ENCODE data around the gene KISS1R.
"Not testable (repeated sequence)": the region's sequence is repeated elsewhere in the genome, so short reads cannot be mapped to it uniquely, and the experiment has no call there.

The KISS1R gene

DNA sequence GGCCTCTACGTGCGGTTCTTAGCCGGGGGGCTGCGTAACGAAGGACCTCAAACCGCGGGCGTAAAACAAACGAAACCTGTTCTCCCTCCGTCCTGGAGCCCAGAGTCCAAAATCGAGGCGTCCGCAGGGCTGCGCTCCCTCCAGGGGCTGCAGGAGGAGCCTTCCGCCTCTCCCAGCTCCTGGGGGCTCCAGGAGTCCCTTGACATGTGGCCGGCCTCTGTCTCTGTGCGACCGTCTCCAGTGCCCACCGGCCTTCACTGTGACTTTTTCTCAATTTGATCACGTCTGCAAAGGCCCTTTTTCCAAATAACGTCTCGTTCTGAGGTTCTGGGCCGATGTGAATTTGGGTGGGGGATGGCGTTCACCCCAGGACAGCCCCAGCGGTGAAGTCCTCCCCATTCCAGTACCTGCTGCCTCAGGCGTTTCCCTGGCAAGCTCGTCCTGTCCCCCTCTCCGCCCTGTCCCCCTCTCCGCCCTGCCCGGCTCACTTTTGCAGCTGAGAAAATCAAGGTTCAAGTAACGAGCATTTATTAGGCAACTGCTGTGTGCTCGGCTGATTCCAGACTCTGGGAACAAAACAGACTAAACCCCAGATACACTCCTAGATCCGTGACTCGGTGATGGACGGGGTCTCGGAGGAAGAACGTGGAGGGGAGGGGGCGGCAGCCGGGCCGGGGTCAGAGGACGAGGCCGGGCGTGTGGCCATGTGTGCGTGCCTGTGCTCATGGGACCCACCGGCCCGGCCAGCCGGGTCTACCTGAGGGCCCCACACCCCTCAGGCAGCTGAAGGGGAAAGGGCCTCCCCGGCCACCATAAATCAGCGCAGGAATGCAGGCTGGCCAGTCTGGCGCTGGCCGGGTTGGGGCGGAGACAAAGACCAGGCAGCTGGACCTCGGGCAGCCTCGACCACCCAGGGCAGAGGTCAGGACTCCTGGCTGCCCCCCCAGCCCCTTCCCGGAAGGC, 39.0 kb downstream of the KISS1R start:
- no peak for DNase-seq

GRCh38 chr19:956766-957440, 39.8 kb downstream of the KISS1R start:
- no peak for DNase-seq

- not testable (repeated sequence) for DNase-seq
Measured at GRCh38 chr19:957578-957977, 40.4 kb downstream of the KISS1R start.

DNA sequence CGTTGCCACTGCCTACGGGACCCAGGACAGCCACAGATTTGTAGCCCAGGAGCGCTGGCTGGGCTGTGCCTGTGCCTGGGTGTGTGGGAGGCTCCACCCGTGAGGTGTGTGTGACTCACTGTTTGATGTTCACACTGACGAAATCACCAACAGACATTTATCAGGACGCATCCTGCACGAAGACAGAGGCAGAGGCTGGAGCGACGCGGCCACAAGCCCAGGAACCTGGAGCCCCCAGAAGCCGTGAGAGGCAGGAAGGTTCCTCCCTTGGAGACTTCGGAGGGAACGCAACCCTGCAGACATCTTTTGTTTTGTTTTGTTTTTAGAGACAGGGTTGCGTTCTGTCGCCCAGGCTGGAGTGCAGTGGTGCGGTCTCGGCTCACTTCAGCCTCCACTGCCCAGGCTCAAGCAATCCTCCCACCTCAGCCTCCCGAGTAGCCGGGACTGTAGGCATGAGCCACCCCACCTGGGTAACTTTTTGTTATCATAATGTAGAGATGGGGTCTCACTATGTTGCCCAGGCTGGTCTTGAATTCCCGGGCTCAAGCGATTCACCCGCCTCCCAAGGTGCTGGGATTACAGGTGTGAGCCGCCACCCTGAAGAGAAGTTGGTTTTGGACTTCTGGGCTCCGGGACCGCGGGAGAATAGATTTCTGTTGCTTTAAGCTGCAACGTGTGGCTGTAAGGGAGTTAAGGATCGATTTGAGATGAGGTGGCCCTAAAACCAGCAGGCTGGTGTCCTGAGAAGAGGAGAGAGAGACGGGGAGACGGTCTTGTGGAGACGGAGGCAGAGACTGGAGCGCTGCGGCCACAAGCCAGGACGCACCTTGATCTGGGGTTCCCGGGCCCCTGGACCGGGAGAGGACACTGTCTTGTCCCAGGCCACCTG, 42.1 kb downstream of the KISS1R start:
- no peak for DNase-seq

DNA sequence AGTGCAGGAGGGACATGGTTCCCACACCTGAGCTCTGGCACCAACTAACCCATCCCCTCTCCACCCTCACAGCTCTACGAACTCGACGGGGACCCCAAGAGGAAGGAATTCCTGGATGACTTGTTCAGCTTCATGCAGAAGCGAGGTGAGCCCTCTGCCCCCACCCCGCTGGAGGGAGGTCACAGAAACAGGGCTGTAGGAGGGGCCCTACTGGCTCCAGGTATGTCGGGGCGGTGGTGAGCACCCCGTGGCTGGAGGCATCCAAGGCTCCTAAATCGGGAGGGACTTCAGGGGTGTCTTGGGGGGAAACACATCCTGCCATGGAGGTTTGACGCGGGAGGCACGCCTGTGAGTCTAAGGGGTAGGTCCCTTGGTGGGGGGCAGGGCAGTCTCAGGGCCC, 42.9 kb downstream of the KISS1R start:
- no peak for DNase-seq

GRCh38 chr19:960601-960938, 43.4 kb downstream of the KISS1R start:
- no peak for DNase-seq

DNA sequence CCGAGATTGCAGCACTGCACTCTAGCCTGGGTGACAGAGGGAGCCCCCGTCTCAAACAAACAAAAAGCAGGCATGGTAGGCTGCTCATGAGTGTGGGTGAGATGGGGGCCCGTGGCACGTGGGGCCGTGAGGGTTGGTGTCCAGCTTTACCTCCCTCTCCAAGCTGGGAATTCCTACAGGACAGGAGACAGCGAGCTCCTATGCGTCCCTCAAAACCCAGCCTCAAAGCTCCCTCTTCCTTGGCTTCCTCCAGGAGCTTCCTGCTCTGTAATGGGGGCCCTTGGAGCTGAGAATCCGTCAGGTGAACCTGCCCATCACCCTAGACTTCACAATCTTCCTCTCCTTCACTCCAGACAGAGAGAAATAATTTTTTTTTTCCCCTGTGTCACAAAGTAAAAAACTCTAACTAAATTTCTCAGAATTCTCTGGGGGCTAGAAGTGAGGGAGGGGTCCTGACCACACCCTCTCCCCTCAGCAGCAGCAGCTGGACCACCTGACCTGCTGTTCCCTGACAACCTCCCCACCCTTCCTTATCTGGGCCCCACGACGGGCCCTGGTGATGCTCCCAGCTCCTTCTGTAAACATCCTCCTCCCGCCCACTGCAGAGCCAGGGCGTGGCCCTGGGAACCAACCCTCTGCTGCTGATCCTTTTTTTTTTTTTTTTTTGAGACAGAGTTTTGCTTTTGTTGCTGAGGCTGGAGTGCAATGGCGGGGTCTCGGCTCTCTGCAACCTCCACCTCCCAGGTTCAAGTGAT, 44.9 kb downstream of the KISS1R start:
- no peak for DNase-seq

GRCh38 chr19:962683-963400, 45.7 kb downstream of the KISS1R start:
- DNase-seq = no peak

DNA sequence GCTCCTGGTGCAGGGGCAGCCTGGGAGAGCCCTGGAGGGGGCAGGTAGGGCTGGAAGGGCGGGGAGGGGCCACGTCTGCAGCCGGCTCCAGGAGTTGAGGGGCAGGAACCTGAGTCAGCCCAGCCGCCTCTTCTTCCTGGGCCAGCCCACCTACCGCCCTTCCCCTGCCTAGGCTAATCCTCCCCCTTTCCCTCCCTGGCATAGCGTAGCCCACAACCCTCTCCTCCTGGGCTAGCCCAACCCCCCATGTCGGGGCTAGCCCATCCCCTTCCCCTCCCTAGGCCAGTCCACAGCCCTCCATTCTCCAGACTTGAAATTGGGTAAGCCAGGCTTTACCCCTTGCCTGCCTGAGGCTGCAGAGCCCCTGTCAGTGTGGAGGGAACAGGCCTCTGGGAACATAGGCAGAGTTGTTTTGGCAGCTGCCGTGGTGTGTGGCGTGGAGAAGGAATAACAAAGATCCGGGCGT, 46.4 kb downstream of the KISS1R start:
- DNase-seq = no peak

- no peak for DNase-seq
Measured at GRCh38 chr19:964116-964520, 47.0 kb downstream of the KISS1R start.

GRCh38 chr19:964761-965694, 47.9 kb downstream of the KISS1R start:
- no peak for DNase-seq

DNA sequence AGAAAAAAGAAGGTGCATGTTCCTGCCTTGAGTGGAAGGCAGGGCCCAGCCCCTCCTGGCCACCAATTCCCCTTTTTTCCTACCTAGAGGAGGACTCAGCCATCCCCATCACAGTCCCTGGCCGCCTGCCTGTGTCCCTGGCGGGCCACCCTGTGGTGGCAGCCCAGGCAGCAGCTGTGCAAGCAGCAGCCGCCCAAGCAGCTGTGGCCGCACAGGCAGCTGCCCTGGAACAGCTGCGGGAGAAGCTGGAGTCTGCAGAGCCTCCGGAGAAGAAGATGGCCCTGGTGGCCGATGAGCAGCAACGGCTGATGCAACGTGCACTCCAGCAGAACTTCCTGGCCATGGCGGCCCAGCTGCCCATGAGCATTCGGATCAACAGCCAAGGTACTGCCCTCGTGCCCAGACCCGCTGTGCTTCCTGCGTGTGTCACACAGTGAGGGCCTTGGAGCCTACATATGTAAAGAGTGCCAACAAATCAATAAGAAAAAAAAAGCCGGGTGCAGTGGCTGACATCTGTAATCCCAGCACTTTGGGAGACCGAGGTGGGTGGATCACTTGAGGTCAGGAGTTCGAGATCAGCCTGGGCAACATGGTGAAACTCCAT, 49.5 kb downstream of the KISS1R start:
- DNase-seq = no peak

All from midbrain (tissue), 1 donor.